Measurements from ENCODE around the gene PBLD. TPM values are rescaled to one million over a fixed set of nuclear protein-coding genes. Genes with fewer than 3 reads are reported as not detected.
"Not testable (repeated sequence)": the region's sequence is repeated elsewhere in the genome, so short reads cannot be mapped to it uniquely, and the experiment has no call there.

The PBLD gene
- total RNA-seq, 4 donors from 2014 or later = 5.7 to 9.5 (median 8.0) TPM

- Histone ChIP-seq H3K9me3 (no peaks in the 10 kb centered on the region), H3K36me3 (no peaks in the 10 kb centered on the region), H3K4me1 (no peaks in the 10 kb centered on the region), H3K27ac (no peak overlapping the region), H3K4me3 (no peak overlapping the region), H3K27me3 (no peaks in the 10 kb centered on the region)
- TF ChIP-seq CTCF (IDR thresholded peaks at IDR 0.05) (no peak), POLR2AphosphoS5 (IDR thresholded peaks at IDR 0.05) (no peak), POLR2A (IDR thresholded peaks at IDR 0.05) (no peak), EP300 (IDR thresholded peaks at IDR 0.05) (no peak)
- 91 to 100% methylated on average over 1 to 4 of the region's 4 CpGs for WGBS, 2 donors (ENCODE audit: low coverage in 1 of 2)
- ATAC-seq = no peak
Observed at GRCh38 chr10:68288717-68289116, 44.0 kb downstream of the PBLD start.

GRCh38 chr10:68284062-68285001, 48.4 kb downstream of the PBLD start:
- Histone ChIP-seq H3K36me3 (no peaks in the 10 kb centered on the region), H3K4me3 (no peak overlapping the region), H3K9me3 (no peaks in the 10 kb centered on the region), H3K4me1 (no peaks in the 10 kb centered on the region), H3K27me3 (no peaks in the 10 kb centered on the region), H3K27ac (no peak overlapping the region)
- WGBS, 2 donors (ENCODE audit: low coverage in 1 of 2) = 30 to 53% methylated on average over 4 to 8 of the region's 9 CpGs
- ATAC-seq = no peak
- TF ChIP-seq CTCF (IDR thresholded peaks at IDR 0.05) (no peak), POLR2AphosphoS5 (IDR thresholded peaks at IDR 0.05) (no peak), EP300 (IDR thresholded peaks at IDR 0.05) (no peak), POLR2A (IDR thresholded peaks at IDR 0.05) (no peak)

GRCh38 chr10:68280758-68281157, 52.0 kb downstream of the PBLD start:
- 92 to 100% methylated on average over 3 to 4 of the region's 4 CpGs for WGBS, 2 donors (ENCODE audit: low coverage in 1 of 2)
- Histone ChIP-seq H3K36me3 (no peaks in the 10 kb centered on the region), H3K9me3 (peaks cover 0 to 10% (median 0%) of the 10 kb centered on the region in 3 donors), H3K4me1 (no peaks in the 10 kb centered on the region), H3K27ac (no peak overlapping the region), H3K27me3 (no peaks in the 10 kb centered on the region), H3K4me3 (no peak overlapping the region)
- TF ChIP-seq EP300 (IDR thresholded peaks at IDR 0.05) (no peak), CTCF (IDR thresholded peaks at IDR 0.05) (no peak), POLR2A (IDR thresholded peaks at IDR 0.05) (no peak), POLR2AphosphoS5 (IDR thresholded peaks at IDR 0.05) (no peak)
- no peak for ATAC-seq

GRCh38 chr10:68278906-68279753, 53.6 kb downstream of the PBLD start:
- not testable (repeated sequence) for H3K27ac ChIP-seq, ATAC-seq, H3K36me3 ChIP-seq, H3K9me3 ChIP-seq, H3K27me3 ChIP-seq, H3K4me1 ChIP-seq, H3K4me3 ChIP-seq
- 100% methylated on average over 1 of the region's 70 CpGs; no CpG with 5 or more reads in 1 of the 2 donors for WGBS, 2 donors (ENCODE audit: low coverage in 1 of 2)

GRCh38 chr10:68277814-68278213, 54.9 kb downstream of the PBLD start:
- not testable (repeated sequence) for H3K4me3 ChIP-seq, H3K4me1 ChIP-seq, ATAC-seq, H3K36me3 ChIP-seq, H3K27ac ChIP-seq, H3K9me3 ChIP-seq, H3K27me3 ChIP-seq
- WGBS, 2 donors (ENCODE audit: low coverage in 1 of 2) = no CpG with 5 or more reads among the region's 2 CpGs

Data from gastroesophageal sphincter (tissue), 4 donors.